DND-41 (cell line): ENCODE data around the gene RAMP1.

ENCODE experiments used
- CTCF ChIP-seq: IDR thresholded peaks from 2 replicates; pipeline ENCODE4 v1.5.1; 2012; ENCODE audit warnings: borderline replicate concordance, low read length, moderate library complexity, mild to moderate bottlenecking; ENCODE audit not compliant: poor library complexity, severe bottlenecking; ENCODE audit errors: extremely low read depth
- EZH2 ChIP-seq: IDR thresholded peaks from 3 replicates; pipeline ENCODE4 v1.6.1; 2012; ENCODE audit warnings: borderline replicate concordance, low read depth, mild to moderate bottlenecking, moderate library complexity, low read length, inconsistent platforms; ENCODE audit not compliant: severe bottlenecking

DNA sequence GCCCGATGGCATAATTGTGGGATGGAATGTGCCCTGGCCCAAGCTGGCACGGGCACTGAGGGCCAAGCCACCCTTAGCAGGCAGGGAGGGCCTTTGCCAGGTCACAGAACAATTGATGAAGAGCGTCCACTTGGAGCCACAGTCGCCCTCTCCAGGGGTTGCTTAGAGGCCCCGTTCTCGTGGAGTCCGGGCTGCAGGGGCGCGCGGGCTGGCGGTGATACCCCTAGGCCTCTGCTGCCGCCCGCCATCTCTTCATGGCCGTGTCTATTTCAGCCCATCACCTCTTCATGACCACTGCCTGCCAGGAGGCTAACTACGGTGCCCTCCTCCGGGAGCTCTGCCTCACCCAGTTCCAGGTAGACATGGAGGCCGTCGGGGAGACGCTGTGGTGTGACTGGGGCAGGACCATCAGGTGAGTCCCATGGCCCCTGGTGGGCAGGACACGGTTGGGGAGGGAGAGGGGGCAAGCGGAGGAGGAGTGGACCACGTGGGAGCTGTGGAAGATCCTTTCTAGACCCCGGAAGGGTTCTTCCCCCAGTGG, 17.6 kb downstream of the RAMP1 start:
- TF ChIP-seq CTCF (no peak), EZH2 (no peak)
